Activated T-helper 2 cell treated with anti-CD3 and anti-CD28 coated beads, Interferon-gamma antibody, Interleukin-2, Interleukin-4, amounts not matched to agents 10 μg/mL and 5 μg/mL and 100 μg/mL, durations not matched to agents 14 hours and 24 hours and 36 hours (primary cell): Measurements from ENCODE around the gene TFDP1. TPM values are rescaled to one million over a fixed set of nuclear protein-coding genes. Genes with fewer than 3 reads are reported as not detected.

Source experiments
- DNase-seq: peaks from one replicate; pipeline ENCODE4 v3.0.0; 2021; ENCODE audit warnings: low spot score
- H3K27ac Mint-ChIP-seq: one replicate; pipeline ENCODE4 v1.8.0; 2021; ENCODE audit warnings: mixed read lengths
- H3K27me3 Mint-ChIP-seq: one replicate; pipeline ENCODE4 v1.8.0; 2021; ENCODE audit warnings: low read depth, mixed read lengths
- H3K36me3 Mint-ChIP-seq: one replicate; pipeline ENCODE4 v1.8.0; 2021; ENCODE audit warnings: low read depth, mixed read lengths
- H3K4me1 Mint-ChIP-seq: one replicate; pipeline ENCODE4 v1.8.0; 2021; ENCODE audit warnings: low read depth, mixed read lengths
- H3K4me3 Mint-ChIP-seq: one replicate; pipeline ENCODE4 v1.8.0; 2021; ENCODE audit warnings: low read depth, mild to moderate bottlenecking, moderate library complexity, mixed read lengths
- H3K9me3 Mint-ChIP-seq: one replicate; pipeline ENCODE4 v1.8.0; 2021; ENCODE audit warnings: mixed read lengths
- intact Hi-C: fragments of 100-400 bp; cut with micrococcal nuclease; formaldehyde crosslinking; loops from one replicate; pipeline ENCODE4 v1.15.1; 2023
- total RNA-seq: library from RNA; stranded (reverse); gene quantifications from 2 replicates; pipeline ENCODE4 v1.2.3, GENCODE V29; 2022

Gene TFDP1
- total RNA-seq, 1 donor from 2014 or later: 164 TPM

DNA sequence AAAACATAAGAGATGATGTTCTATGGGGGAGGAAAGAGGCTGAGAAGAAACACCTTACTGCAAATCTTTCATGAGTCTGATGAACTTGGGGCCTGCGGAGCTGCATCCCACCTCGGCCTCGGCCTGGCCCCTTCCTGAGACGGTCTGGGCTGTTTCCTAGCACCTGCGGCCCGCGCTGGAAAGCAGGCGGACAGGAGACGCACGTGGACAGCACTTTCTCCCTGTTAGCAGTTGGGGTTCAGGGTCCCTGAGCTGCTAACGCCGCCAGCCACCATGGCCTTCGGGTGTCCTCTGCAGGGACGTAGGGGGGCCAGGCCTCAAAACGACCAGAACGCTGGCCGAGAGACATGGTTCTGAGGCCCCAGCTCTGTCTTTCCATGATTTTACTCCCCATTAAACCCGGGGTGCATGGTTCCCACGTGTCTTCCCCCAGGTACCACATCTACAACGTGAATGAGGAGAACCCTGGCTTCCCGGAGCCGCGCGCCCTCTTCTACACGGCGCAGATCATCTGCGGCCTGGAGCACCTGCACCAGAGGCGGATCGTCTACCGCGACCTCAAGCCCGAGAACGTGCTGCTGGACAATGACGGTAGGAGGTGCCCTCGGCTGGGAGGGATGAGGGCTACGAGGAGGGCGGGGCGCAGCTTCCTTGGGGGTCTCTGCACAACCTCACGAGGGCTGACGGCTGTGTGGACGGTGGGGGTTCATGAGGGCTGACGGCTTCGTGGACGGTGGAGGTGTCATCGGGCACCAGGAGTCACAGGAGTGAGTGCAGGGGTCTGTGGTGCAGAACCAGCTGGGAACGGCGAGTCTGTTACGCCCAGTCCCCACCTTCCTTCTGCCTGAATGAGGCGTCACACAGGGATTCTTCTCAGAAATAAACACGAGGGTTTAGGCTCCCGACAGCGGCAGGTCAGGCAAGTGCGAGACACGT lies 86.8 kb downstream of the TFDP1 start:
- intact Hi-C loops: no loop called here
- Mint-ChIP-seq H3K9me3 (peaks cover 4% of the 10 kb centered on the region), H3K27me3 (no peaks in the 10 kb centered on the region), H3K27ac (no peak overlapping the region), H3K36me3 (no peaks in the 10 kb centered on the region), H3K4me1 (no peaks in the 10 kb centered on the region), H3K4me3 (no peak overlapping the region)
- DNase-seq: no peak

DNA sequence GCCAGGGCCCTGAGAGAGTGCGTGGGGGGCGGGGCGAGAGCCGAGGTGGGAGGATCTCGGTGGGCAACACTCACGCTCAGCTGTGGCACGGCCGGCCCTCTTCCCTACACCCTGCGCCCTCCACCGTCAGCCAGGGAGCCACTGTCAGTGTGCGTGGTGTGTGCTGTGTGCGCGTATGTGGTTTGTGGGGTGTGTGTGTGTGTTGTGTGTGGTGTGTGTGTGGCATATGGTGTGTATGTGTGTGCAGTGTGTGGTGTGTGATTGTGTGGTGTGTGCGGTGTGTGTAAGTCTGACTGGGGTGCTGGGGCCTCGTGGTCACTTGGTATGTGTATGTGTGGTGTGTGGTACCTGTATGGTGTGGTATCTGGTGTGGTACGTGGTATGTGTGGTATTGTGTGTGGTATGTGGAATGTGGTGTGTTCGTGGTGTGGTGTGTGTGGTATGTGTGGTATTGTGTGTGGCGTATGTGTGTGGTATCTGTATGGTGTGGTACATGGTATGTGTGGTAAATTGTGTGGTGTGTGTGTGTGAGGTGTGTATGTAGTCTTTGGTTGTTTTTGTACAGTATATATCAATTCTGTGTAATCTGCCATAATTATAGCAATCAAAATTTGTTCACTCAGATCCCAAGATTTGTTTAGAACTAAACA lies 87.6 kb downstream of the TFDP1 start:
- intact Hi-C loops: no loop called here
- Mint-ChIP-seq H3K4me1 (no peaks in the 10 kb centered on the region), H3K36me3 (no peaks in the 10 kb centered on the region), H3K9me3 (peaks cover 4% of the 10 kb centered on the region), H3K4me3 (no peak overlapping the region), H3K27ac (no peak overlapping the region), H3K27me3 (no peaks in the 10 kb centered on the region)
- no peak for DNase-seq

Other genes with a start within 250 kb of the TFDP1 start
- not detected in 2 replicates for gene GRTP1, start 220.6 kb upstream of the TFDP1 start, total RNA-seq
- 0.64 TPM in 2 replicates for gene ADPRHL1, start 131.3 kb upstream of the TFDP1 start, total RNA-seq
- gene DCUN1D2, start 94.0 kb upstream of the TFDP1 start, total RNA-seq: 22.2 and 25.5 TPM in 2 replicates
- gene ATP4B, start 73.4 kb downstream of the TFDP1 start, total RNA-seq: not detected in 2 replicates
- 0.09 and 0.11 TPM in 2 replicates for gene GRK1, start 82.5 kb downstream of the TFDP1 start, total RNA-seq
- gene TMEM255B, start 174.5 kb downstream of the TFDP1 start, total RNA-seq: 2.1 and 2.2 TPM in 2 replicates